HEK293T (cell line): ENCODE measurements around the gene GPR146.

Experiments used
- ARNT ChIP-seq: fragments of 450-650 bp; IDR thresholded peaks from 2 replicates; pipeline ENCODE4 v1.6.1; 2017; ENCODE audit warnings: mild to moderate bottlenecking
- BHLHE40 ChIP-seq: fragments of 450-650 bp; IDR thresholded peaks from 2 replicates; pipeline ENCODE4 v1.6.1; 2016; ENCODE audit warnings: mild to moderate bottlenecking, moderate library complexity, borderline replicate concordance
- ELF4 ChIP-seq: fragments of 450-650 bp; IDR thresholded peaks from 2 replicates; pipeline ENCODE4 v1.6.1; 2017; ENCODE audit warnings: antibody characterized with exemption
- FOXA1 ChIP-seq: fragments of 450-650 bp; IDR thresholded peaks from 2 replicates; pipeline ENCODE4 v1.6.1; 2016; ENCODE audit warnings: mild to moderate bottlenecking
- FOXK2 ChIP-seq: fragments of 450-650 bp; IDR thresholded peaks from 2 replicates; pipeline ENCODE4 v1.6.1; 2016; ENCODE audit warnings: mild to moderate bottlenecking
- FOXM1 ChIP-seq: fragments of 450-650 bp; IDR thresholded peaks from 2 replicates; pipeline ENCODE4 v1.6.1; 2017; ENCODE audit warnings: mild to moderate bottlenecking, borderline replicate concordance
- HDGF ChIP-seq: fragments of 450-650 bp; IDR thresholded peaks from 2 replicates; pipeline ENCODE4 v1.6.1; 2017; ENCODE audit warnings: antibody characterized with exemption, borderline replicate concordance
- L3MBTL2 ChIP-seq: fragments of 450-650 bp; conservative IDR thresholded peaks from 2 replicates; pipeline ENCODE4 v1.6.1; 2016; ENCODE audit warnings: mild to moderate bottlenecking
- NFRKB ChIP-seq: fragments of 450-650 bp; IDR thresholded peaks from 2 replicates; pipeline ENCODE4 v1.6.1; 2016; ENCODE audit warnings: mild to moderate bottlenecking, moderate library complexity
- PKNOX1 ChIP-seq: fragments of 450-650 bp; IDR thresholded peaks from 2 replicates; pipeline ENCODE4 v1.6.1; 2016
- SP1 ChIP-seq: fragments of 450-650 bp; IDR thresholded peaks from 2 replicates; pipeline ENCODE4 v1.6.1; 2017
- SUZ12 ChIP-seq: fragments of 450-650 bp; IDR thresholded peaks from 2 replicates; pipeline ENCODE4 v1.6.1; 2016; ENCODE audit warnings: mild to moderate bottlenecking
- TARDBP ChIP-seq: fragments of 450-650 bp; IDR thresholded peaks from 2 replicates; pipeline ENCODE4 v1.6.1; 2016
- ZNF384 ChIP-seq: fragments of 450-650 bp; IDR thresholded peaks from 2 replicates; pipeline ENCODE4 v1.6.1; 2016

- TF ChIP-seq ELF4: no peak
- TF ChIP-seq SP1: no peak
- no peak for TF ChIP-seq FOXM1
- TF ChIP-seq SUZ12: no peak
- no peak for TF ChIP-seq BHLHE40
- no peak for TF ChIP-seq ZNF384
- TF ChIP-seq TARDBP: no peak
- TF ChIP-seq FOXK2: no peak
- no peak for TF ChIP-seq PKNOX1
- no peak for TF ChIP-seq ARNT
- no peak for TF ChIP-seq NFRKB
- TF ChIP-seq HDGF: no peak
- no peak for TF ChIP-seq L3MBTL2
- TF ChIP-seq FOXA1: no peak
These were observed 49.6 kb upstream of the GPR146 start for GRCh38 chr7:994592-995308.
